GM04503 (cell line): ENCODE results near the gene ARMH4.

Experiments used
- DNase-seq: peaks from one replicate; pipeline ENCODE4 v3.0.0-alpha.2; 2012; ENCODE audit warnings: low read depth

Gene ARMH4

DNA sequence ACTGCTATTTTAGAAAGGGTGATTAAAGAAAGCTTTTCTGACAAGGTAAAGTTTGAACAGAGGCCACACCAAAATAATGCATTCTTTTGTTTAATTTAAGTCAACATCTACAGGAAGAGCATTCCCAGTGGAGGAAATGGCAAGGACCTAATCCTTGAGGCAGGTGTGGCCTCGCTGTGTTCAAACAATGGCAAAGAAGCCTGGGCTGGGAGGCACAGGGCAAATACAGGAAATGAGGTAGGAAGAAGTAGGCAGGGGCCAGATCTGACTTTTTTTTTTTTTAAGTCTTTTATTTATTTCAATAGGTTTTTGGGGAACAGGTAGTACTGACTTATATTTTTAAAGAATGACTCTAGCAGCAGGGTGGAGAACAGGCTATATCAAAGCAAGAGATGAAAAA, 53.5 kb downstream of the ARMH4 start:
- no peak for DNase-seq

- DNase-seq, result no peak
Measured at GRCh38 chr14:58096731-58097130, 55.3 kb downstream of the ARMH4 start.

- DNase-seq, result no peak
Measured at GRCh38 chr14:58091883-58092630, 60.0 kb downstream of the ARMH4 start.

- no peak for DNase-seq
Measured at GRCh38 chr14:58089612-58090011, 62.4 kb downstream of the ARMH4 start.

GRCh38 chr14:58088961-58089360, 63.1 kb downstream of the ARMH4 start:
- no peak for DNase-seq

DNA sequence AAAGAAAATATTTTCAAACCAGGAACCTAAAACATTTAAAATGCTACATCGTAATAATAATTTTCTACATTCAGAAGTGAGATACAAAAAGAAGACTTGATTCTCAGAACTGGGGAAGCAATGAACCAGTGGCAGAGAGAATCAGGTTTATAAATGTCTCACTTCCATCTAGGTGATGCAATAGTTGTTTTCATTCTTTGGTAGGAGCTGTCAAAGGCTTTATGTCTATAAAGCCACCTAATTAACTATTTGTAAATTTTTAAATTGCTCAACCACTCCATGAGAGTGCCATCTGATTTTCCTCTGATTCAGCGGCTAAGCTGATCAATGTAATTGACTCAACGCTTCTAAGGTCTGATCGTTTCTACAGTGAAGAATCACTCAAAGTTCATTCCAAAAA, 66.1 kb downstream of the ARMH4 start:
- no peak for DNase-seq

DNA sequence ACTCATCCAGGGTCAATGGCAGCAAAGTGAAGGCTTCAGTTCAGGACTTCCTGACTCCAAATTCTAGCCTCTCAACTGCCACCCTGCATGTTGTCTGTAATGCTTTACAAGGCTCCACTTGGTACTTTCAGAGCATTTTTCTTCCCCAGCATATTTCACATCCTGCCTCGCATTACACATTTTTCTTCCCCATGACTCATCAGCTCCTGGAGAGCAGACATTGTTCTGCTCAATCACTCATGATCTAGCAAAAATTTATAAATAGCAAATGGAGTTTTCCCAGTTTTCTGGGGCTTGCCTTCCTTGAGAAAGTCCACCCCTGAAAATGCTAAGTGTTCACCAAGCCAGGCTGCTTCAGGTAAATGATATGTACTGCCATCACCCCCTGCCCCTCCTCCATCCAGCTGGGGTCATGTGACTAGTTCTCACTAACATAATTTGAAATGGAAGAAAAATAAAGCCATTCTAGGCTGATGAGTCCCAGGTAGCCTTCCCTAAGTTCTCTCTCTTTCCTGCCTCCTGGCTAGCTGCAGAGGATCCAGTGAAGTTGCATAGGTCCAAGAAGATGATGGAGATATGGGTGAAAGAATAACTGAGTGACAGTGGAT, 69.4 kb downstream of the ARMH4 start:
- DNase-seq, result peak; percentile 79

DNA sequence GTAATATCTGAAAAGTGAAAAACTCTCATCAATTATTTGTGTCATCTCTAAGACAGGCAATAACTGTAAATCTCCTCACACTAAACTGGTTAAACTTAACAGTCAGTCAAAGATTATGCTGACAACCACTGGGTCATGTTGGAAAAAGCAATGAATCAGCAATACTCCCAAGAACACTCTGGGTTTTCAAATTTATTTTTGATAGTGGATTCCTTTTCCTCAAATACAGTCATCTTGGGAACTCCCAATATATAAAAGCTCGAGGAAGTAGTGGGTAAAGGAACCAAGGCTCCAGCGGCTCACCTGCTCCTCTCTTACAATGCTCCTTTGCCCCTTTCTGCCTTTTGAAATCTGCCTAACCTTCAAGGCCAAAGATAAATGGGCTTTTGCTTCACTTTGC, 70.0 kb downstream of the ARMH4 start:
- no peak for DNase-seq

DNA sequence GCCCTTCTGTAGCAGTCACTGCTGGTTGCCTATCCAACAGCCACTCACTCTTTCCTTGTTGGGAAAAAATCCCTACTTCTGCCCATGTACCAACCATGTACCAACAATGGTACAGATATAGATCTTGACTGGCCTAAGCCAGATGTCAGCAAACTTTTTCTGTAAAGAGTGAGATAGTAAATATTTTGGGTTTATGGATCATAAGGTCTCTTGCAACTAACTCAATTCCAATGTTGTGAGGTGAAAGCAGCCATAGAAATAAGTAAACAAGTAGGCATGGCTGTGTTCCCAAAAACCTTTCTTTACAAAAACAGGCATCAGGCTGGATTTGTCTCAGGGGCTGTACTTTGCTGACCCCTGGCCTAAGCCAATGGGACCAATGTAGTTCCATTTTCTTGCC, 73.5 kb downstream of the ARMH4 start:
- DNase-seq, result peak; percentile 44

GRCh38 chr14:58078068-58078467, 73.9 kb downstream of the ARMH4 start:
- peak; percentile 63 for DNase-seq

DNA sequence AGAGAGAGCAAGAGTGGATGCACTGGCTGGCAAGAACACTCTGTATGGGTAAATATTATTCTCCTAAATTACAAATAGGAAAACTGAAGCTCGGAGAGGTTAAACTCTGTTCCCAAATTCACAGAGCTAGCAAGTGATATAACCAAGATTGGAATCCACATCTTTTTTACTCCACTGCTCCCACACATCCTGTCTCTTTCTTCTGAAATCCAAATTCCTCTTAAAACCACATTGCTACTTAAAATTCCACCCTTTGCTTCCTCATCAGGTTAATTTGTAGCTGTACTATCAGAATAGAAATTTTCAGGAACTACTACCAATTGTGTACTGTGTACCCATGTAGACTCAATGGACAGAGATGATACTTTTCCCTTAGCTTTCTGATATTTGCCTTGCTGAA, 74.4 kb downstream of the ARMH4 start:
- peak; percentile 50 for DNase-seq

DNA sequence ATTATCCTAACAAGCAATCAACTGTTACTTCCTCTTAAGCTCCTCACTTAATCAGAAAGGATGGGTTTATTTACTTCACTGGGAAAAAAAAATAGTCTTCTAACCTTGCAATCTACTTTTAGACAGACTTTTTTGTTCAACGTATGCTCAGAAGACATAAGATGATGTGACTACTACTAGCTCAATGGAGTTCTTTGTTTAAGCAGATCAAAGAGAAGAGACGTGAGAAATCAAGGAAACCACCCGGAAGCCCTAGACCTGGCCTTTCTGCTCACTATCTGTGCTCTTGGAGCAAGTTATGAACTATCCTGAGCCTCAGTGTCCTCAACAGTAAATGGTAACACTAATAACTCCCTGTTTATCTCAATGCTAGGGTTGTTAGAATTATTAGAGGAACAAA, 78.5 kb downstream of the ARMH4 start:
- no peak for DNase-seq

DNA sequence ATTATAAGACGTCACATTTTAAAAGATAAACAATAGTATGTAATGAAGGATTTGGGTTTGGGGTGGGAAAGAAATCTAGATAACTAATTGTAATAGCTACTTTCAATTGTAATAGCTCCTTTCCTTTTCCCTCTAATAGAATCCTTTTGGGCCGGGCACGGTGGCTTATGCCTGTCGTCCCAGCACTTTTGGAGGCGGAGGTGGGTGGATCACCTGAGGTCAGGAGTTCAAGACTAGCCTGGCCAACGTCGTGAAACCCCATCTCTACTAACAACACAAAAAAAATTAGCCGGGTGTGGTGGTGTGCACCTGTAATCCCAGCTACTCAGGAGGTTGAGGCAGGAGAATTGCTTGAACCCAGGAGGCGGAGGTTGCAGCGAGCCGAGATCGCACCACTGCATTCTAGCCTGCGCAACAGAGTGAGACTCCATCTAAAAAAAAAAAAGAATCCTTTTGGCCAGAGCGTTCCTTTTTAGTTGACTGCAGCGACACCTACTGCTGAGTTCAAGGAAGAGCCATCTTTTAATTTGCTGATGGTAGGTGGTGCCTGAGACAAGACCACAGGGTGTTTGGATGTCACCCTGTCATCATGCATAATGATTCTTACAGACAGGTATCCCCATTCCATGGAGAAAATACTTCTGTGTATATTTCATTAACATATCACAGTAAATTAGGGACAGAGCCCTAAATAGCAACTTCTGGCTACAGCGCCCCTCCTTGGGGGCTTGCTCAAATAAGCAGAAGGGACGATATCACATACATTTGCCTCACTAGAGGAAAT, 79.5 kb downstream of the ARMH4 start:
- peak; percentile 14 for DNase-seq

DNA sequence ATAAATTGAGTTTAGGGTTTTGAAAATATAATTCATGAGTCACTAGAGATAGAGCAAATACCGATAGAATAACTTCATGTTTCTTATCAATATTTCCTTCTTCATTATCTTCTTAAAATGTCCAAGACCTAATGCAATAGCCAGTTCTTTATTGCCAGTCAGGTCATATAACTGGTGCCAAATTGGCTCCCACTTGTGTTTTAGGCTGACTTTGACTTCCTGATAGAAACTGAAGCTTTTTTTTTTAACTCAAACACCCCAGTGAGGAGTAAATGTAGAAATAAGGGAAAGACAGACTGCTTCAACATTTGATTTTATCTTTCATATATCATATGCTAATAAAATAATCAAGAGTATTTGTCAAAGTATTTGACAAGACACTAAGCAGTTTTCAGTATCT, 80.7 kb downstream of the ARMH4 start:
- DNase-seq, result no peak

- no peak for DNase-seq
Measured at GRCh38 chr14:58068306-58068705, 83.7 kb downstream of the ARMH4 start.

DNA sequence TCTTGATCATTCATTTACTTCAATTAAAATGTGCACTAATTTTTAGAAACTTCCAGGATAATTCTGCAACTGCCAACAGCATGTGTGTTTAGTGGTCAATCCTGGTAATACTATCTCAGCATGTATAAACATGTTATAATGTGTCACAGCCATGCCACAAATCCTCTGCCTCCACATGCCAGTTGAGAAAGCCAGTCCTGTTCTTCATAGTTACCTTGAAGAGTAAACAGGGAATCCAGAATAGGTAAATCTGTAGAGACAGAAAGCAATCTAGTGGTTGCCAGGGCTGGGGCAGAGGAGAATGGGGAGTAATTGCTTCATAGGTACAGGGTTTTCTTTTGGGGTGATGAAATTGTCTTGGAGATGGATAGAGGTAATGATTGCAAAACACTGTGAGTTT, 85.9 kb downstream of the ARMH4 start:
- DNase-seq, result no peak

DNA sequence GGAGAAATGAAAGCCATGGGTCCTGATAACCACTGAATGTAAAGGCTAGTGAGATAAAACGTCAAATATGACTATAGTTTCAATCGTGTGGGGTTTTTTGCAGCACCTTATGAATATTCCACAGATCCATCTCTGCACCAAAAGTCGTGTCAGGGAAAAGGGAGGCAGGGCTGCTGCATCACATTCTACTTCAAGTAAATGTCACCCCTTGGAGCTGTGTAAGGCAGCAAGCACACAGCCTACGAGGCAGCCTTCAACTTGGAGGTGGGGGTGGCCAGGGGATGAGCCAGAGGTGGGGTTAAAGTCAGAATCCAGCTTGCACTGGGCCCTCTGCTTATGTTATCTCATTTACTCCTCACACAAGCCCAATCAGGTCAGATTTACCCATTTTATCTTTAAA, 90.4 kb downstream of the ARMH4 start:
- no peak for DNase-seq

GRCh38 chr14:58060898-58061297, 91.1 kb downstream of the ARMH4 start:
- DNase-seq, result no peak

DNA sequence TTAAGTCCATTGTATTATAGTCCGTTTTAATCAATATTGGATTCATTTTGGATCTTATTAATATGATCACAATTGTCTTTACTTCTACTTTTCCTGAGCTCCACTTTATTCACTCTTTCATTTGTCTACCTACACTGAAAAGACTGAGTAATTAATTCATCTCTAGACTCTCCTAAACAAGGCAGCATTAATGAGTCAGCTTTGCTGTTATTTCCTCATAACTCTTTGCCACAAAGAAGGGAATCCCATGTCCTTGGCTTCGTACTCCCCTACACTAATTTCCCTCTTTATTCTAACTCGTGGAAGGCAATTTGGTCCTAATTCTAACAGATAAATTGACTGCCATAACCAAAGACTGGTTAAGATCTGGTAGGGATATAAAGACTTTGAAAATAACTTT, 91.9 kb downstream of the ARMH4 start:
- DNase-seq, result no peak

GRCh38 chr14:58059126-58059525, 92.9 kb downstream of the ARMH4 start:
- no peak for DNase-seq

DNA sequence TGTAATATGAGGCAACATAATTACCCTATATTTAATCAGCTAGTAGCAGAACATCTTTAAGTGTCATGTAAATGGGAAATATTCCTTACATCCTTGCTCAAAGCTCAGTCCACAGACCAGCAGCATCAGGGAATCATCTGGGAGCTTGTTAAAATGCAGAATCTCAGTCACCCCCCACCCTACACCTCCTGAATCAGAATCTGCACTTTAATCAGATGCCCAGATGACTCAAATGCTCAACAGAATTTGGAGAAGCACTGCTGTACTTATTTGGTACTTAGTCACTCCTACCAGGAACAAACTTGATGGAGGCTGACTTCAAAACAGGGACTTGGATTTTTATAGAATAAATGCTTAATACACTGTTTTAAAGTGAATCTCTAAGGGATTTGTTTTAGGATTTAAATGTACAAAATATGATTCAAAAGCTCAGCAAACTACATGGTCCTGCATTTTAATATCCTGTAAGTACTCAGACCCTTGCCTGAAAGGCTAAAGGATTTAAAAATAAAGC, 96.5 kb downstream of the ARMH4 start:
- no peak for DNase-seq

DNA sequence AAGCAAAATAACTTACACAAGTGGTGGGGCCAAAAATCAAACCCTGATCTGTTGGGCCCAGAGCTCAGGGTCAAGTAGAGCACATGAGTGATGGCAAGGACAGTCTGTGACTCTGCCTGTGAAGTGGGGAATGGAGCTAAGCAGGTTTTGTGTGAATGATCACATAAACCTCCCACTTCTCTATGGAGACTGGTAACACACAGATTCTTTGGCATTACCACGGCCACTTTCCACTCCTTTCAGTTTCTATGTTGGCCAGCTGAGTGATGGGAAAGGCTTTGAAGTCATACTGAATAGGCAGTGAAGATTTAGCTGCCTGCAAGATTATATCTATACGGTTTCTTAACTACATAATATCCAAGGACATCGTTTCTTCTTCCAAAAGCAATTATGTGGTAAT, 97.9 kb downstream of the ARMH4 start:
- no peak for DNase-seq

GRCh38 chr14:58048219-58048618, 103.8 kb downstream of the ARMH4 start:
- DNase-seq, result no peak
